Small intestine (tissue), 7 donors: Measurements from ENCODE around the gene ABCC1. TPM values are rescaled to one million over a fixed set of nuclear protein-coding genes. Genes with fewer than 3 reads are reported as not detected.

ENCODE experiments used
- DNase-seq, 2 donors: peaks; one replicate each; pipeline versions ENCODE4 v3.0.0 to v3.0.0-alpha.2; 2013
- FAIRE-seq: peaks from 2 replicates; lab custom pipeline; 2012; peaks lifted over from hg19 to GRCh38; lab: Jason Lieb, UNC
- H3K27ac ChIP-seq, 3 donors: one replicate each; pipeline ENCODE4 v1.5.1; 2013; ENCODE audit warnings: low read length in 2 of 3, mild to moderate bottlenecking in 2 of 3, control low read depth in 1 of 3, inconsistent platforms in 1 of 3, low read depth in 1 of 3, moderate library complexity in 1 of 3
- H3K27me3 ChIP-seq, 3 donors: one replicate each; pipeline ENCODE4 v1.6.1; 2013; ENCODE audit warnings: low read length in 3 of 3, inconsistent platforms in 1 of 3; ENCODE audit not compliant: control insufficient read depth in 3 of 3, insufficient read depth in 3 of 3
- H3K36me3 ChIP-seq, 3 donors: one replicate each; pipeline ENCODE4 v1.6.1; 2013; ENCODE audit warnings: low read length in 3 of 3, inconsistent platforms in 1 of 3, low read depth in 1 of 3, mild to moderate bottlenecking in 1 of 3, moderate library complexity in 1 of 3; ENCODE audit not compliant: control insufficient read depth in 3 of 3, insufficient read depth in 2 of 3
- H3K4me1 ChIP-seq, 3 donors: one replicate each; pipeline ENCODE4 v1.6.1; 2013; ENCODE audit warnings: low read length in 2 of 3, inconsistent platforms in 1 of 3, low read depth in 1 of 3, mild to moderate bottlenecking in 1 of 3, moderate library complexity in 1 of 3; ENCODE audit not compliant: control insufficient read depth in 3 of 3, insufficient read depth in 2 of 3
- H3K4me3 ChIP-seq, 3 donors: one replicate each; pipeline ENCODE4 v1.5.1; 2013; ENCODE audit warnings: low read length in 3 of 3, control low read depth in 1 of 3, inconsistent platforms in 1 of 3, low read depth in 1 of 3, mild to moderate bottlenecking in 1 of 3, moderate library complexity in 1 of 3
- H3K9me3 ChIP-seq, 2 donors: one replicate each; pipeline ENCODE4 v1.6.1; 2013; ENCODE audit warnings: low read depth in 1 of 2, low read length in 1 of 2; ENCODE audit not compliant: control insufficient read depth in 2 of 2, insufficient read depth in 1 of 2
- WGBS, 3 donors: extraction: QIAGEN DNeasy Blood & Tissue Kit; methylation state at CpG; one replicate each; pipeline ENCODE4 v1.1.7; 2013; 5-methylcytosine and 5-hydroxymethylcytosine counted together
- polyA plus RNA-seq, 4 donors: library from polyadenylated mRNA; stranded (reverse) in 3 of 4; unstranded in 1 of 4; fragments of 200-250 nt in 3 of 4; fragments of 120-200 nt in 1 of 4; gene quantifications; one replicate each; pipeline versions ENCODE4 v1.2.1 to v1.2.3, GENCODE V29; 2013
- donor health status: healthy with polysubstance abuse.
- donor health status: control.
- donor health status: control.
- donor health status: Bipolar disorder and iron deficiency.
- donor health status: healthy.

Gene ABCC1
- polyA plus RNA-seq, 4 donors, result 0.54 to 12.4 (median 4.1) TPM

GRCh38 chr16:16139806-16140205 lies 190.4 kb downstream of the ABCC1 start:
- H3K9me3 ChIP-seq, result no peaks in the 10 kb centered on the region
- 93 to 98% (median 97%) methylated on average over 7 of the region's 7 CpGs for WGBS, 3 donors
- H3K27me3 ChIP-seq, result no peaks in the 10 kb centered on the region
- H3K27ac ChIP-seq, result no peak overlapping the region
- H3K4me3 ChIP-seq, result no peak overlapping the region
- peaks cover 10 to 48% (median 31%) of the 10 kb centered on the region in 3 donors for H3K36me3 ChIP-seq
- no peaks in the 10 kb centered on the region for H3K4me1 ChIP-seq
- FAIRE-seq, result no peak
- DNase-seq, result no peak

GRCh38 chr16:16140537-16140936 lies 191.1 kb downstream of the ABCC1 start:
- FAIRE-seq (no peak), DNase-seq (no peak)
- Histone ChIP-seq H3K4me1 (no peaks in the 10 kb centered on the region), H3K27ac (no peak overlapping the region), H3K4me3 (no peak overlapping the region), H3K9me3 (no peaks in the 10 kb centered on the region), H3K36me3 (peaks cover 8 to 46% (median 27%) of the 10 kb centered on the region in 3 donors), H3K27me3 (no peaks in the 10 kb centered on the region)
- 87 to 97% (median 96%) methylated on average over 4 of the region's 4 CpGs for WGBS, 3 donors

DNA sequence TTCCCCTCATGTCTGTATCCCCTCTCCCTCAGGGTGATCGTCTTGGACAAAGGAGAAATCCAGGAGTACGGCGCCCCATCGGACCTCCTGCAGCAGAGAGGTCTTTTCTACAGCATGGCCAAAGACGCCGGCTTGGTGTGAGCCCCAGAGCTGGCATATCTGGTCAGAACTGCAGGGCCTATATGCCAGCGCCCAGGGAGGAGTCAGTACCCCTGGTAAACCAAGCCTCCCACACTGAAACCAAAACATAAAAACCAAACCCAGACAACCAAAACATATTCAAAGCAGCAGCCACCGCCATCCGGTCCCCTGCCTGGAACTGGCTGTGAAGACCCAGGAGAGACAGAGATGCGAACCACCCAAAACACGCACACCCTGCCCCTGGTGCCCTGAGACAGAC lies 191.7 kb downstream of the ABCC1 start:
- no peak for DNase-seq
- FAIRE-seq, result no peak
- no peaks in the 10 kb centered on the region for H3K9me3 ChIP-seq

GRCh38 chr16:16141784-16142396 lies 192.5 kb downstream of the ABCC1 start:
- FAIRE-seq (no peak), DNase-seq (no peak)
- WGBS, 3 donors, result 83 to 89% (median 86%) methylated on average over 6 to 7 of the region's 7 CpGs
- H3K27ac ChIP-seq, result no peak overlapping the region
- H3K36me3 ChIP-seq, result peaks cover 8 to 45% (median 19%) of the 10 kb centered on the region in 3 donors
- H3K4me3 ChIP-seq, result no peak overlapping the region
- no peaks in the 10 kb centered on the region for H3K4me1 ChIP-seq
- no peaks in the 10 kb centered on the region for H3K9me3 ChIP-seq
- H3K27me3 ChIP-seq, result no peaks in the 10 kb centered on the region

More for the DNA sequence above, 191.7 kb downstream of the ABCC1 start:
- H3K36me3 ChIP-seq, result peaks cover 8 to 48% (median 26%) of the 10 kb centered on the region in 3 donors
- H3K27ac ChIP-seq, result no peak overlapping the region
- H3K4me1 ChIP-seq, result no peaks in the 10 kb centered on the region
- 94 to 97% (median 94%) methylated on average over 10 to 11 of the region's 11 CpGs for WGBS, 3 donors
- H3K27me3 ChIP-seq, result no peaks in the 10 kb centered on the region
- H3K4me3 ChIP-seq, result no peak overlapping the region

DNA sequence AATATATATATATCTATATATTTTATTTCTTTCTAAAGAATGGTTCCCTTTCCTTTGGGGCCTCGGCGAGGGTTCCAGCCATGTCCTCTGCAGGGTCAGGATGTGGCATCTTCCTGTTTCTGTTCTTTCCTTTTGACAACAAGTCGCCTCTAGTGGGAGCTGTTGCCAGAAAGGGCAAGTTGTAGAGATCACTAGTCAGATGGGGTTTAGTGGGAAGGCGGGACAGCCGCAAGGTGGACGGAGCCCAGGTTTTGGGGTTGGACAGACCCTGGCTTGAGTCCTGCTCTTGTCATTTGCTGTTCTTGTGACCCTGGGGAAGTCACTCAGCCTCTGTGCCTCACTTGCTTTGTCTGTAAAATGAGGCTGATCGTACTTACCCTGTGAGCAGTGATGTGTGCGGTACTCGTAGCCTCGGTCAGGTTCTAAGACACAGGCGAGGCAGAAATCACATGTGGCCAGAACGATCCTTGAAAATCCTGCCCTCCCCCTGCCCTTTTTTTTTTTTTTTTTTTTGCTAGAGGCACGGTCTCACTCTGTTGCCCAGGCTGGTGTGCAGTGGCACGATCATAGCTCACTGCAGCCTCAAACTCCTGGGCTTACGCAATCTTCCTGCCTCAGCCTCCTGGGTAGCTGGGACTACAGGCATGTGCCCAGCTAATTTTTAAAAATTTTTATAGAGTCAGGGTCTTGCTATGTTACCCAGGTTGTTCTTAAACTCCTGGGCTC lies 193.8 kb downstream of the ABCC1 start:
- H3K27me3 ChIP-seq, result no peaks in the 10 kb centered on the region
- FAIRE-seq (no peak), DNase-seq (peak in 1 of 2 donors; percentile 16)
- no peak overlapping the region for H3K27ac ChIP-seq
- 88 to 93% (median 91%) methylated on average over 15 of the region's 15 CpGs for WGBS, 3 donors
- H3K4me3 ChIP-seq, result no peak overlapping the region
- no peaks in the 10 kb centered on the region for H3K9me3 ChIP-seq
- peaks cover 8 to 32% (median 12%) of the 10 kb centered on the region in 3 donors for H3K36me3 ChIP-seq
- no peaks in the 10 kb centered on the region for H3K4me1 ChIP-seq

DNA sequence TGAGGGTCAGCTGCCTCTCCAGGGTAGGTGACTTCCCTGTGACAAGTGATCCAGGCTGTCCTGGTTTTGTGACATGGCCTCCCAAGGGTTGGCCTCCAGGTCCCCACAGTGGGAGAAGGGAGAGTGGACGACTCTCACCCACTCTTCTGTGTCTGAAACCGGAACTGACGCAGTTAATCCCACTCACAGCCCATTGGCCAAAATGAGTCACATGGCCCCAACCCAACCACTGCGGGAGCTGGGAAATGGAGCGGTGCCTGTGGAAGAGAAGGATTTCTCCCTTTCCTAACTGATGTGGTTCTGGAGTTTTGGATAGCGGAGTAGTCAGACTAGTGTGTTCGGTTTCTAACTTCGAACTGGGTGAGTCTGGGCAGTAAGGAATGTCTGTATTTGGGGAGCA lies 194.5 kb downstream of the ABCC1 start:
- FAIRE-seq (no peak), DNase-seq (no peak)
- Histone ChIP-seq H3K4me3 (no peak overlapping the region), H3K9me3 (no peaks in the 10 kb centered on the region), H3K27me3 (no peaks in the 10 kb centered on the region), H3K4me1 (no peaks in the 10 kb centered on the region), H3K27ac (no peak overlapping the region), H3K36me3 (peaks cover 8 to 30% (median 12%) of the 10 kb centered on the region in 3 donors)
- 90 to 94% (median 91%) methylated on average over 8 of the region's 8 CpGs for WGBS, 3 donors

- 90 to 95% (median 92%) methylated on average over 5 of the region's 5 CpGs for WGBS, 3 donors
- no peaks in the 10 kb centered on the region for H3K4me1 ChIP-seq
- H3K9me3 ChIP-seq, result no peaks in the 10 kb centered on the region
- H3K36me3 ChIP-seq, result peaks cover 8 to 29% (median 12%) of the 10 kb centered on the region in 3 donors
- DNase-seq (no peak), FAIRE-seq (no peak)
- no peak overlapping the region for H3K4me3 ChIP-seq
- no peak overlapping the region for H3K27ac ChIP-seq
- H3K27me3 ChIP-seq, result no peaks in the 10 kb centered on the region
These were observed 195.0 kb downstream of the ABCC1 start for GRCh38 chr16:16144416-16144815.

DNA sequence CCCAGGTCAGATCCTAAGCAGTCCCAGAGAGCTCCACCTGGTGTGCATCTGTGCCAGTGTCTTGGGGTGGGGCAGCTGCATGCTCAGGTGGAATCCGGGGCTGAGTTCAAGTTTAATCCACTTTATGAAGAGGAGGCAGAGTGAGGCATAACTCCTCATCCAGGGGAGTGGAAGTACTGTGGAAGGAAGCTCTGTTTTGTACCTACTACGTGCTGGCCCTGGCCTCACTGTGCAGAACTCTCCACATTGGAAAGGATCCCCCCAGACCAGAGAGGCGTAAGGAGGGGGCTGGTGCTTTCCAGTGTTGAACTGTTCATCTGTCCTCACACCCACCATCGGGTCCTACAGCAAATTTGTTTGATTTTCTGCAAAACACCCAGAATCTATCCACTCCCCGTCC lies 195.9 kb downstream of the ABCC1 start:
- Histone ChIP-seq H3K4me1 (peaks cover 0 to 2% (median 0%) of the 10 kb centered on the region in 3 donors), H3K27me3 (no peaks in the 10 kb centered on the region), H3K27ac (no peak overlapping the region), H3K9me3 (no peaks in the 10 kb centered on the region), H3K36me3 (peaks cover 4 to 31% (median 12%) of the 10 kb centered on the region in 3 donors), H3K4me3 (no peak overlapping the region)
- no peak for FAIRE-seq
- 86 to 92% (median 89%) methylated on average over 5 of the region's 5 CpGs for WGBS, 3 donors
- no peak for DNase-seq
